HG03097 (cell line): ENCODE measurements around the gene SLC41A2.
"Not testable (repeated sequence)": the region's sequence is repeated elsewhere in the genome, so short reads cannot be mapped to it uniquely, and the experiment has no call there.

ENCODE experiments used
- ATAC-seq: cut with Tn5 transposase; IDR thresholded peaks from one replicate; pipeline ENCODE4 v1.9.1; 2021; ENCODE audit not compliant: unreplicated experiment, low FRiP score

SLC41A2 gene

GRCh38 chr12:104964856-104965205 lies 6.7 kb upstream of the SLC41A2 start:
- ATAC-seq, result no peak

GRCh38 chr12:104964167-104964855 lies 6.2 kb upstream of the SLC41A2 start:
- no peak for ATAC-seq

GRCh38 chr12:104963757-104964156 lies 5.7 kb upstream of the SLC41A2 start:
- ATAC-seq, result no peak

GRCh38 chr12:104960464-104960863 lies 2.4 kb upstream of the SLC41A2 start:
- ATAC-seq, result no peak

- no peak for ATAC-seq
Measured at GRCh38 chr12:104959335-104959841, 1.3 kb upstream of the SLC41A2 start.

DNA sequence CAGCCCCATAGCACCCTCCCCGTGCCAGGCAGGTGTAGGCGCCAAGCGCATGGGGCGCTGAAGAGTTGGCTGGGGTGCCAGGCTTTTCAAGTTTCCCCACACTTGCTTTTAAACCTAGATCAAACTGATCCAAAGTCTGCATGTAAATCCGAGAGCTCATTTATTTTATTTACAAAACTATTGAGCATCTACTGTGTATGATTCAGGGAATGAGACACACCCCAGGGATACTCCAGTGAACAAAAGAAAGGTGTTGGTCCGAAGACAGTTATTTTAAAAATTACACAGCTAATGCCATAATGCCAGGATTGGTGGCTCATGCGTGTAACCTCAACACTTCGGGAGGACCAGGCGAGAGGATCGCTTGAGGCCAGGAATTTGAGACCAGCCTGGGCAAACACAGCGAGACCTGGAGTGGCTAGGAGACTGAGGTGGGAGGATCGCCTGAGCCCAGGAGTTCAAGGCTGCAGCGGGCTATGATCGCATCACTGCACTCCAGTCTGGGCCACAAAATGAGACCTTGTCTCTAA lies 780 bp upstream of the SLC41A2 start:
- ATAC-seq, result no peak

DNA sequence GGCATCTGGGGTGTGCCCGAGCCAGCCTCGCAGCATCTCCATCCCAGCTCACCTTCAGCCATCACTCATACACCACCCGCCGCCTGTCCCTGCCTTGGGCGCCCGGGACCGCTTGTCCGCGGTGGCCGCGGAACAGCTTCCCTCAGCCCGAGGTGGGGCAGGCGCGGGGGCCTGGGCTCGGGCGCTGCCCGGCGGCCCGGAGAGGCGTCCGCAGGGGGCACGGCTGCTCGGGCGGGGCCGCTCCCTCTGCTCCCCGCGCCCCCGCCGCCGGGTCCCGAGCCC lies 430 bp downstream of the SLC41A2 start:
- ATAC-seq, result peak; percentile 26

- ATAC-seq, result no peak
Measured at GRCh38 chr12:104956870-104957718, 996 bp downstream of the SLC41A2 start.

- no peak for ATAC-seq
Measured at GRCh38 chr12:104955703-104956102, 2.4 kb downstream of the SLC41A2 start.

- ATAC-seq, result no peak
Measured at GRCh38 chr12:104953323-104953722, 4.8 kb downstream of the SLC41A2 start.

DNA sequence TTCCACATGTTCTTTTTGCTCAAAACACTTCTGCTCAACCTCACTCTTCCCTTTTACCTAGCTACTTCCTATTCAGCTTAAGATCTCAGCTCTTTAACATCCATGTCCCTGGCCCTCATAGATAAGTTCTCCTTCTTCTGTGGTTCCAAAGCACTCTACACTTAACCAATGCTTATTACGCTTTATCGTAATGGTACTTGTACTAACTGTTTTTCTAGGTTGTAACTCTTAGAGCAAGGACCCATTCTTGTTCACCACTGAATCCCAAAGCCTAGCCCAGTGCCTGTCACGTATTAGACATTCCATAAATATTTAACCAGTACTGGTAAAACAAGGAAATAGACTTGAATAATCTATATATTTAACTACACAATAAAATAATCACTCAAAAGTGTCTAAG lies 5.3 kb downstream of the SLC41A2 start:
- no peak for ATAC-seq

GRCh38 chr12:104951759-104952509 lies 6.2 kb downstream of the SLC41A2 start:
- ATAC-seq, result no peak

GRCh38 chr12:104948716-104949115 lies 9.4 kb downstream of the SLC41A2 start:
- not testable (repeated sequence) for ATAC-seq

GRCh38 chr12:104944252-104944651 lies 13.8 kb downstream of the SLC41A2 start:
- ATAC-seq, result no peak

GRCh38 chr12:104943401-104943800 lies 14.7 kb downstream of the SLC41A2 start:
- ATAC-seq, result not testable (repeated sequence)

- ATAC-seq, result no peak
Measured at GRCh38 chr12:104942075-104942474, 16.0 kb downstream of the SLC41A2 start.

GRCh38 chr12:104941454-104941853 lies 16.6 kb downstream of the SLC41A2 start:
- ATAC-seq, result no peak

GRCh38 chr12:104939089-104939488 lies 19.0 kb downstream of the SLC41A2 start:
- no peak for ATAC-seq

- ATAC-seq, result no peak
Measured at GRCh38 chr12:104938371-104938770, 19.7 kb downstream of the SLC41A2 start.

GRCh38 chr12:104935886-104936285 lies 22.2 kb downstream of the SLC41A2 start:
- ATAC-seq, result no peak

- ATAC-seq, result no peak
Measured at GRCh38 chr12:104933778-104934177, 24.3 kb downstream of the SLC41A2 start.
